H1 (cell line): ENCODE measurements around the gene SIK3. TPM values are rescaled to one million over a fixed set of nuclear protein-coding genes. Genes with fewer than 3 reads are reported as not detected.

ENCODE experiments used
- CTCF ChIA-PET: fragments of 300-600 bp; sonication (Branson Sonifier 250); formaldehyde crosslinking; loops from one replicate; lab custom pipeline; 2021; ENCODE audit not compliant: partially characterized antibody; lab: Charles Lee
- POLR2A ChIA-PET: fragments of 300-600 bp; sonication (Branson Sonifier 250); formaldehyde crosslinking; loops from one replicate; lab custom pipeline; 2021; ENCODE audit warnings: inconsistent platforms; ENCODE audit not compliant: partially characterized antibody; lab: Charles Lee
- DNase-seq, 2 experiments: peaks; one replicate each; pipeline versions ENCODE4 v3.0.0 to v3.0.0-alpha.2; 2010 to 2022; ENCODE audit warnings: low spot score in 2 of 2, low read depth in 1 of 2, mixed read lengths in 1 of 2
- FAIRE-seq: peaks from 2 replicates; lab custom pipeline; 2011; peaks lifted over from hg19 to GRCh38; lab: Jason Lieb, UNC
- H2AFZ ChIP-seq: 2 replicates; pipeline ENCODE4 v1.8.1; 2012; ENCODE audit warnings: low read length, inconsistent platforms
- H2AK5ac ChIP-seq: 2 replicates; pipeline ENCODE4 v1.6.1; 2013; ENCODE audit warnings: low read depth, low read length
- H2BK120ac ChIP-seq: replicated peaks from 2 replicates; pipeline ENCODE3; 2013; ENCODE audit warnings: low read depth, low read length, inconsistent platforms
- H2BK12ac ChIP-seq: 2 replicates; pipeline ENCODE4 v1.6.1; 2013; ENCODE audit warnings: low read depth, low read length
- H2BK15ac ChIP-seq: 2 replicates; pipeline ENCODE4 v1.6.1; 2013; ENCODE audit warnings: low read length
- H2BK20ac ChIP-seq: 2 replicates; pipeline ENCODE4 v1.6.1; 2013; ENCODE audit warnings: low read length
- H2BK5ac ChIP-seq: 2 replicates; pipeline ENCODE4 v1.6.1; 2013; ENCODE audit warnings: low read depth, low read length
- H3K14ac ChIP-seq: 2 replicates; pipeline ENCODE4 v1.6.1; 2013; ENCODE audit warnings: inconsistent platforms; ENCODE audit not compliant: insufficient read length
- H3K18ac ChIP-seq: 2 replicates; pipeline ENCODE4 v1.6.1; 2013; ENCODE audit warnings: low read length; ENCODE audit errors: extremely low read depth
- H3K23ac ChIP-seq: 2 replicates; pipeline ENCODE4 v1.6.1; 2013; ENCODE audit warnings: inconsistent platforms; ENCODE audit not compliant: insufficient read length
- H3K23me2 ChIP-seq: 2 replicates; pipeline ENCODE4 v1.6.1; 2013; ENCODE audit warnings: low read depth, low read length
- H3K27ac ChIP-seq: 2 replicates; pipeline ENCODE4 v1.6.1; 2011; ENCODE audit warnings: low read depth, low read length, inconsistent platforms
- H3K27me3 ChIP-seq, 4 experiments: replicated peaks in 1 of 4; 1 replicate in 1 of 4; 2 replicates in 3 of 4; pipeline versions ENCODE4 v1.6.1 to v1.8.1; 2011 to 2013; ENCODE audit warnings: low read length in 3 of 4, mild to moderate bottlenecking in 3 of 4, inconsistent platforms in 2 of 4, mixed read lengths in 2 of 4, moderate library complexity in 1 of 4; ENCODE audit not compliant: control insufficient read depth in 3 of 4, insufficient read depth in 3 of 4; ENCODE audit errors: extremely low read depth in 1 of 4
- H3K36me3 ChIP-seq, 4 experiments: 2 replicates each; pipeline versions ENCODE4 v1.6.1 to v1.8.1; 2011 to 2013; ENCODE audit warnings: mild to moderate bottlenecking in 4 of 4, low read length in 3 of 4, moderate library complexity in 2 of 4, control low read depth in 1 of 4, inconsistent platforms in 1 of 4; ENCODE audit not compliant: insufficient read depth in 4 of 4, control insufficient read depth in 2 of 4
- H3K4ac ChIP-seq: replicated peaks from 2 replicates; pipeline ENCODE3; 2013; ENCODE audit warnings: low read length, low read depth, mixed read lengths, inconsistent platforms; ENCODE audit not compliant: insufficient read length
- H3K4me1 ChIP-seq, 4 experiments: replicated peaks in 1 of 4; 1 replicate in 1 of 4; 2 replicates in 3 of 4; pipeline versions ENCODE4 v1.6.1 to v1.8.1; 2011 to 2013; ENCODE audit warnings: low read length in 3 of 4, inconsistent platforms in 2 of 4, mixed read lengths in 1 of 4; ENCODE audit not compliant: insufficient read depth in 4 of 4, control insufficient read depth in 3 of 4
- H3K4me2 ChIP-seq, 2 experiments: 2 replicates each; pipeline versions ENCODE4 v1.6.1 to v1.8.1; 2011 to 2013; ENCODE audit warnings: low read depth in 2 of 2, low read length in 2 of 2, control low read depth in 1 of 2, inconsistent platforms in 1 of 2, mild to moderate bottlenecking in 1 of 2; ENCODE audit not compliant: insufficient read depth in 1 of 2
- H3K4me3 ChIP-seq, 4 experiments: fragments of 200-600, 300-600 bp in 1 of 4; sonication (generic), shearing (Covaris generic), sonication (Bioruptor Twin) in 1 of 4; 2 replicates each; pipeline versions ENCODE4 v1.5.1 to v1.8.1; 2011 to 2016; ENCODE audit warnings: low read length in 4 of 4, low read depth in 3 of 4, control low read depth in 2 of 4, inconsistent platforms in 2 of 4, mild to moderate bottlenecking in 2 of 4, mixed read lengths in 1 of 4, moderate library complexity in 1 of 4; ENCODE audit not compliant: insufficient read depth in 2 of 4; ENCODE audit errors: extremely low read depth in 1 of 4
- H3K56ac ChIP-seq: replicated peaks from 2 replicates; pipeline ENCODE3; 2013; ENCODE audit warnings: low read depth, mild to moderate bottlenecking, mixed read lengths, low read length, inconsistent platforms; ENCODE audit not compliant: insufficient read length
- H3K79me1 ChIP-seq: 2 replicates; pipeline ENCODE4 v1.6.1; 2013; ENCODE audit warnings: low read depth, low read length, control low read depth
- H3K79me2 ChIP-seq, 2 experiments: 2 replicates each; pipeline versions ENCODE4 v1.6.1 to v1.8.1; 2012 to 2013; ENCODE audit warnings: low read length in 2 of 2, mild to moderate bottlenecking in 2 of 2, inconsistent platforms in 1 of 2; ENCODE audit not compliant: insufficient read depth in 2 of 2, control insufficient read depth in 1 of 2
- H3K9ac ChIP-seq, 4 experiments: replicated peaks in 1 of 4; 1 replicate in 1 of 4; 2 replicates in 3 of 4; pipeline versions ENCODE4 v1.6.1 to v1.8.1; 2011 to 2013; ENCODE audit warnings: low read depth in 3 of 4, low read length in 3 of 4, control low read depth in 2 of 4, mild to moderate bottlenecking in 2 of 4, moderate library complexity in 2 of 4, inconsistent platforms in 1 of 4; ENCODE audit errors: extremely low read depth in 1 of 4
- H3K9me3 ChIP-seq, 2 experiments: 2 replicates each; pipeline versions ENCODE4 v1.6.1 to v1.8.1; 2012 to 2013; ENCODE audit warnings: mild to moderate bottlenecking in 2 of 2, moderate library complexity in 2 of 2, control low read depth in 1 of 2, inconsistent platforms in 1 of 2, low read depth in 1 of 2, low read length in 1 of 2, mixed read lengths in 1 of 2; ENCODE audit not compliant: insufficient read depth in 2 of 2
- H4K20me1 ChIP-seq, 2 experiments: replicated peaks in 1 of 2; 2 replicates each; pipeline versions ENCODE3 to v1.8.1; 2011 to 2013; ENCODE audit warnings: inconsistent platforms in 2 of 2, low read length in 2 of 2, mild to moderate bottlenecking in 1 of 2; ENCODE audit not compliant: insufficient read depth in 2 of 2, control insufficient read depth in 1 of 2
- H4K5ac ChIP-seq: 2 replicates; pipeline ENCODE4 v1.6.1; 2013; ENCODE audit warnings: low read length, low read depth, mixed read lengths, inconsistent platforms; ENCODE audit not compliant: insufficient read length
- H4K8ac ChIP-seq: 2 replicates; pipeline ENCODE4 v1.8.0; 2013; ENCODE audit warnings: mild to moderate bottlenecking, moderate library complexity, low read length, inconsistent platforms; ENCODE audit not compliant: insufficient read depth; ENCODE audit errors: extremely low read depth
- H4K91ac ChIP-seq: replicated peaks from 2 replicates; pipeline ENCODE3; 2013; ENCODE audit warnings: low read length, mixed read lengths, inconsistent platforms; ENCODE audit not compliant: insufficient read length
- E2F6 ChIP-seq: IDR thresholded peaks from 2 replicates; pipeline ENCODE4 v1.6.1; 2012; ENCODE audit warnings: inconsistent platforms
- HDAC6 ChIP-seq: IDR thresholded peaks from one replicate; pipeline ENCODE4 v1.7.1; 2012; ENCODE audit warnings: low read depth, mild to moderate bottlenecking, inconsistent platforms, low read length, moderate library complexity
- MAFK ChIP-seq: IDR thresholded peaks from 2 replicates; pipeline ENCODE4 v1.6.1; 2012; ENCODE audit warnings: low read depth, mild to moderate bottlenecking, improper control_type of control experiment, low read length
- MAX ChIP-seq: IDR thresholded peaks from 2 replicates; pipeline ENCODE4 v1.6.1; 2012; ENCODE audit warnings: inconsistent platforms
- POLR2AphosphoS5 ChIP-seq: IDR thresholded peaks from 2 replicates; pipeline ENCODE4 v1.6.1; 2011; ENCODE audit warnings: low read depth, low read length
- SAP30 ChIP-seq: fragments of 300-600 bp; sonication (generic); IDR thresholded peaks from 2 replicates; pipeline ENCODE4 v1.7.1; 2012; ENCODE audit warnings: low read length, moderate library complexity, mild to moderate bottlenecking, inconsistent platforms; ENCODE audit not compliant: insufficient read depth, insufficient replicate concordance
- WGBS, 2 experiments: shearing (Covaris generic) in 1 of 2; methylation state at CpG; one replicate each; pipeline versions ENCODE4 v1.1.6 to v1.1.7; 2013 to 2015; ENCODE audit warnings: low lambda C conversion rate in 2 of 2, mixed read lengths in 2 of 2, inconsistent platforms in 1 of 2, low coverage in 1 of 2, missing lambda C conversion rate in 1 of 2; ENCODE audit not compliant: insufficient replicate concordance in 2 of 2, insufficient coverage in 1 of 2, insufficient read length in 1 of 2; ENCODE audit errors: extremely low coverage in 1 of 2, missing lambda C conversion rate in 1 of 2; 5-methylcytosine and 5-hydroxymethylcytosine counted together
- polyA plus RNA-seq, 7 experiments: library from polyadenylated mRNA; depleted of rRNA in 3 of 7; stranded (reverse) in 5 of 7; unstranded in 2 of 7; fragments of >200 nt in 5 of 7; fragments of 200-250 nt in 2 of 7; gene quantifications; 1 replicate in 5 of 7; 2 replicates in 1 of 7; 4 replicates in 1 of 7; pipeline versions ENCODE4 v1.2.1 to v1.2.3, GENCODE V29; 2011 to 2013; ENCODE audit warnings: missing spikeins in 2 of 7, mixed read lengths in 2 of 7
- total RNA-seq: library from RNA; stranded (reverse); fragmentation: NEBNext Ultra II Directional; extraction: Animal tissue kit (Norgen Biotek cat#: 25700); gene quantifications from 2 replicates; pipeline ENCODE4 v1.2.1, GENCODE V29; 2021

The SIK3 gene
- total and polyA plus RNA-seq, 2 of the 8 experiments (the other 6 are each of a cell fraction or from before 2014, with no cell fraction given), result 19.9 to 32.1 TPM

GRCh38 chr11:117097014-117097388 lies 1.2 kb downstream of the SIK3 start:
- H4K20me1 ChIP-seq, result peaks cover 7 to 14% of the 10 kb centered on the region in 2 experiments
- WGBS, 2 experiments, result 53% methylated on average over 6 of the region's 6 CpGs; no CpG with 5 or more reads in 1 of the 2 experiments
- TF ChIP-seq MAX (no peak), SAP30 (no peak), MAFK (no peak), POLR2AphosphoS5 (no peak), HDAC6 (no peak), E2F6 (no peak)

More at GRCh38 chr11:117097014-117097388, 1.2 kb downstream of the SIK3 start:
- FAIRE-seq (no peak), DNase-seq (no peak)
- no peak overlapping the region; the same call in 1 of the 2 replicates for H2BK12ac ChIP-seq
- H2AK5ac ChIP-seq, result no peak overlapping the region
- no peak overlapping the region for H3K56ac ChIP-seq
- H2BK120ac ChIP-seq, result no peak overlapping the region
- no peak overlapping the region for H4K91ac ChIP-seq
- H4K5ac ChIP-seq, result no peak overlapping the region
- H3K23me2 ChIP-seq, result no peaks in the 10 kb centered on the region; the same call in 1 of the 2 replicates
- no peak overlapping the region for H3K27ac ChIP-seq
- H3K14ac ChIP-seq, result no peak overlapping the region
- no peak overlapping the region for H4K8ac ChIP-seq
- no peak overlapping the region for H2AFZ ChIP-seq
- peak overlapping the region; percentile 82 to 95 (median 90) for H3K4me3 ChIP-seq
- H3K36me3 ChIP-seq, result no peaks in the 10 kb centered on the region; a peak in 1 of 8 replicates
- peaks cover 11 to 58% of the 10 kb centered on the region in 2 experiments for H3K79me2 ChIP-seq
- no peak overlapping the region for H2BK20ac ChIP-seq
- ChIA-PET POLR2A (interaction anchor here (0.5 to 3.1 kb wide), 9 partner anchors 9 to 1583 kb away, joined by 3 to 13 read pairs (median 4); partner anchors contain the start of genes PAFAH1B2 and ZPR1), CTCF (interaction anchor here (0.9 to 2.6 kb wide), 8 partner anchors 9 to 306 kb away, joined by 3 to 22 read pairs (median 3); no protein-coding TSS in a partner anchor)
- H3K9me3 ChIP-seq, result no peaks in the 10 kb centered on the region
- peaks cover 5 to 15% (median 10%) of the 10 kb centered on the region in 4 experiments; a peak in 6 of 7 replicates for H3K4me1 ChIP-seq
- H3K27me3 ChIP-seq, result no peaks in the 10 kb centered on the region
- peaks cover 4% of the 10 kb centered on the region for H3K79me1 ChIP-seq
- H3K4ac ChIP-seq, result no peak overlapping the region
- peak overlapping the region; percentile 55 to 84 for H3K4me2 ChIP-seq
- no peak overlapping the region for H2BK15ac ChIP-seq
- peak overlapping the region in 1 of 4 experiments; percentile 76; a peak in 3 of 7 replicates for H3K9ac ChIP-seq
- no peak overlapping the region for H2BK5ac ChIP-seq
- H3K23ac ChIP-seq, result no peak overlapping the region
- H3K18ac ChIP-seq, result no peak overlapping the region
